Skeletal muscle tissue (tissue), 4 donors: ENCODE measurements around the gene GCH1. TPM values are rescaled to one million over a fixed set of nuclear protein-coding genes. Genes with fewer than 3 reads are reported as not detected.
"Not testable (repeated sequence)": the region's sequence is repeated elsewhere in the genome, so short reads cannot be mapped to it uniquely, and the experiment has no call there.

Experiments used
- H3K27ac ChIP-seq: one replicate; pipeline ENCODE4 v1.7.0; 2013; ENCODE audit warnings: mild to moderate bottlenecking, low read depth, low read length, inconsistent platforms
- H3K27me3 ChIP-seq, 3 donors: one replicate each; pipeline ENCODE4 v1.7.0; 2013; ENCODE audit warnings: low read length in 3 of 3; ENCODE audit not compliant: control insufficient read depth in 3 of 3, insufficient read depth in 3 of 3
- H3K36me3 ChIP-seq, 3 donors: one replicate each; pipeline ENCODE4 v1.7.0; 2013; ENCODE audit warnings: low read length in 3 of 3; ENCODE audit not compliant: control insufficient read depth in 3 of 3, insufficient read depth in 3 of 3
- H3K4me1 ChIP-seq, 3 donors: one replicate each; pipeline ENCODE4 v1.7.0; 2013; ENCODE audit warnings: low read length in 3 of 3, mild to moderate bottlenecking in 3 of 3; ENCODE audit not compliant: control insufficient read depth in 3 of 3, insufficient read depth in 3 of 3
- H3K4me3 ChIP-seq, 3 donors: one replicate each; pipeline ENCODE4 v1.7.0; 2013; ENCODE audit warnings: low read length in 3 of 3
- H3K9ac ChIP-seq, 3 donors: one replicate each; pipeline ENCODE4 v1.7.0; 2013; ENCODE audit warnings: low read length in 3 of 3, mild to moderate bottlenecking in 3 of 3, moderate library complexity in 2 of 3, low read depth in 1 of 3
- H3K9me3 ChIP-seq, 3 donors: one replicate each; pipeline ENCODE4 v1.7.0; 2013; ENCODE audit warnings: low read length in 3 of 3; ENCODE audit not compliant: control insufficient read depth in 3 of 3
- total RNA-seq: library from RNA; depleted of rRNA; stranded (reverse); fragments of >200 nt; gene quantifications from one replicate; pipeline ENCODE4 v1.2.3, GENCODE V29; 2014
- donor health status: Osteomylitis.

The GCH1 gene
- total RNA-seq, 1 donor from 2014 or later, result 9.9 TPM

DNA sequence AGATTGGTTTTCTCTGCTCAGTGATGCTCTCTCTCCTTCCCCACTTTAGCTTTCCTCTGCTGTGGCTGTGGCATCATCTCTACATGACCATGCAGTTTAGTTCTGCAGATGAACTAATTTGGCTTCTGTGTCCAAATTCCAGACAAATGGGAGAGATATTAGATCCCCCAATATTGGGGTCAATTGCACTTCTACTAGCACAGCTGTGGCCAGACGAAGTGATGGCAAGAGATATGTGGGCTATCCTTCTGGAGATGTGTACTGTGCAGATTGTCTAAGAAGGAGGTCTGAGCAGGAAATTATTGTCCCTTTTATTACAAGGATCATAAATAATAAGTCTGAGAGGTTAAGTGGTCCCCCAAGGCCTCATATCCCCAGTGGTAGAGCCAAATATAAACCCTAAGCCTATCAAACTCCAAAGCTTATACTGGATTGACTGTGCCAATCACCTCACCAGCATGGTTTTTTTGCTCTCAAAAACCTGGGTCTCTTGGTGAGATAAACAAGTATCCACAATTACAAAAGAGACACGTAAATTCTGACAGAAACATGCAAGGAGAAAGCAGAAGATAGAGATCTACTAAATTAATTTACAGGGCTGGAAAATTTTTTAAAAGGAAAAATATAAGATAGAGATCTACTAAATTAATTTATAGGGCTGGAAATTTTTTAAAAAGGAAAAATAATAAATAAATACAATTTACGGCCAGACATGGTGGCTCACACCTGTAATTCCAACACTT, 29.1 kb upstream of the GCH1 start:
- Histone ChIP-seq H3K27me3 (no peaks in the 10 kb centered on the region), H3K9me3 (no peaks in the 10 kb centered on the region), H3K4me3 (no peak overlapping the region)

DNA sequence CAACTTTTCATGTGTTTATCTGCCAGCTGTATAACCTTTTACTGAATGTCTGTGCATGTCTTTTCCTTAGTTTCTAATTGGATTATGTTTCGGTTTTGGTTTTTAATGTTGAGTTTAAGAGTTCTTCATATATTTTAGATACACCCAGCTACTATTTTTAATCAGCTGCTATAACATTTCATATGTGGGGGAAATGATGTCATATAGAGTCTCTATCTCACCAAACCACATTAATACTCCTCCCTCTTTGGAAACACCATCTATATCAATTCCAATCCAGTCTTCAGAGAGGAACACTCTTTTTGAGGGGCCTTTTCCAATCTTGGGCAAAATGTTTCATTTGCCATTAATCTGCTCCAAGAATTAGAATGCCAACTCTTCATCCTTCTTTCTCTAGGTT, 28.5 kb upstream of the GCH1 start:
- Histone ChIP-seq H3K9me3 (no peaks in the 10 kb centered on the region), H3K9ac (no peak overlapping the region), H3K27ac (no peak overlapping the region)

More for the DNA sequence above, 29.1 kb upstream of the GCH1 start:
- Histone ChIP-seq H3K27ac (no peak overlapping the region), H3K36me3 (no peaks in the 10 kb centered on the region), H3K4me1 (no peaks in the 10 kb centered on the region), H3K9ac (no peak overlapping the region)

DNA sequence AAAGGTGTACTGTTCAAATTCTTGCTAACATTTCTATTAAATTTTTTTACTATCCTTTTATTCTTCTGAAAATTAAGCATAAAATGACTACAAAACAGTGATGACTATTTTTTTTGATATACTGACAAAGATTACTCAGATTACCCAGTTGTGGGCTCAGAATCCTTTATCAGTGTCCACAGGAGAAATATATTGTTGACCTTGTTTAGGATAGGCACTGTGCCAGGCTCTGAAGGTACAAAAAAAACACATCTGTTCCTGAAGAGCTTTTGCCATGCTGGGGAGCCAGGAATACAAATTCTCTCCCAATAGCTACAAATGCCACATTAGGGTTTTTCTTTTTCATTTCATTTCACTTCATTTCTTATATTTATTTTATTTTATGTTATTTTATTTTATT, 26.9 kb upstream of the GCH1 start:
- H3K36me3 ChIP-seq, result no peaks in the 10 kb centered on the region
- no peak overlapping the region for H3K9ac ChIP-seq
- H3K9me3 ChIP-seq, result no peaks in the 10 kb centered on the region
- H3K27me3 ChIP-seq, result no peaks in the 10 kb centered on the region
- no peak overlapping the region for H3K27ac ChIP-seq
- no peaks in the 10 kb centered on the region for H3K4me1 ChIP-seq
- no peak overlapping the region for H3K4me3 ChIP-seq

More for the DNA sequence above, 28.5 kb upstream of the GCH1 start:
- no peak overlapping the region for H3K4me3 ChIP-seq
- H3K4me1 ChIP-seq, result no peaks in the 10 kb centered on the region
- H3K27me3 ChIP-seq, result no peaks in the 10 kb centered on the region
- H3K36me3 ChIP-seq, result no peaks in the 10 kb centered on the region

DNA sequence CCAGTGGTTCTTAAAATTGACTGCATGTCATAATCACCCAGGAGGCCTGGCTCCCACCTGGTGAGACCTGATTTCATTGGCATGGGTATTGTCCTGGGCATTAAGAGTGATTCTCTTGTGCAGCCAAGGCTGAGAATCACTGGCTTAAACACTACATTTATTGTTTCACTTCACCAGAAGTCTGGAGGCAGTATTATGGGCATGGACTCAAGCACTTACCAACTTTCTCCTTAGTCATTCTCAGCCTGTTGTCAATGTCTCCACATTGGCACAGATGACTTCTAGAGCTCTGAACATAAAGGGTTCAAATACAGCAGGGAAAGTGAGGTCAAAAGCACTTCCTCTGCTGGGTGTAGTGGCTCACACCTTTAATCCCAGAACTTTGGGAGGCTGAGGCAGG, 25.6 kb upstream of the GCH1 start:
- Histone ChIP-seq H3K4me3 (no peak overlapping the region), H3K36me3 (no peaks in the 10 kb centered on the region), H3K27me3 (no peaks in the 10 kb centered on the region), H3K9me3 (no peaks in the 10 kb centered on the region), H3K4me1 (no peaks in the 10 kb centered on the region), H3K9ac (no peak overlapping the region), H3K27ac (no peak overlapping the region)

DNA sequence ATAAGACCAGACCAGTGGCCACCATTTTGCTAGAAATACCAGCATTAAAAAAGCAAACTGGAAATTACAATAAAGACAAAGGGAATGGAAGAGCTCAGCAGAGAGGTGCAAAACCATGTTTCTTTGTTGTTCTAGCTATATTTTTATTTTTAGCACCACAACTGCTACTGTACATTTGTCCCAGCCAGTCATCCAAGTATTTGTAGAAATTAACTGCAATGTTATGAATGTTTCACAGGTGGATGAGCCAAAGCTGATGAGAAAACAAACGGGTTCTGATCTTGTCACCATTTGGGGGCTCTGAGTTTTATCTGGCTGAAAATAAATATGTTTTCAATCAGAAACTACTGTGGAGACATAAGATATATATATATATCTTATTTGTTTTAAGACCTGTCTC, 24.9 kb upstream of the GCH1 start:
- H3K27me3 ChIP-seq, result no peaks in the 10 kb centered on the region
- no peak overlapping the region for H3K9ac ChIP-seq
- H3K4me1 ChIP-seq, result no peaks in the 10 kb centered on the region
- H3K27ac ChIP-seq, result no peak overlapping the region
- H3K9me3 ChIP-seq, result no peaks in the 10 kb centered on the region
- H3K4me3 ChIP-seq, result no peak overlapping the region
- H3K36me3 ChIP-seq, result no peaks in the 10 kb centered on the region

DNA sequence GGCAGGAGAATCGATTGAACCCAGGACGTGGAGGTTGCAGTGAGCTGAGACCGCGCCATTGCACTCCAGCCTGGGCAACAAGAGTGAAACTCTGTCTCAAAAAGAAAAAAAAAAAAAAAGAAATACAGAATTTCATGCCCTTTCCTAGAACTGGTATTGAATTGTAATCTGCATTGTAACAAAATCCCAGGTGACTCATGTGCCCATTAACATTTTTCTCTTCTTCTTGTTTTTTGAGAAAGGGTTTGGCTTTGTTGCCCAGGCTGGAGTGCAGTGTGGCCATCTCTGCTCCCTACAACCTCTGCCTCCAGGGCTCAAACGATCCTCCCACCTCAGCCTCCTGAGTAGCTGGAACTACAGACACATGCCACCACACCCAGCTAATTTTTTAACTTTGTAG, 23.9 kb upstream of the GCH1 start:
- H3K4me1 ChIP-seq, result not testable (repeated sequence)

DNA sequence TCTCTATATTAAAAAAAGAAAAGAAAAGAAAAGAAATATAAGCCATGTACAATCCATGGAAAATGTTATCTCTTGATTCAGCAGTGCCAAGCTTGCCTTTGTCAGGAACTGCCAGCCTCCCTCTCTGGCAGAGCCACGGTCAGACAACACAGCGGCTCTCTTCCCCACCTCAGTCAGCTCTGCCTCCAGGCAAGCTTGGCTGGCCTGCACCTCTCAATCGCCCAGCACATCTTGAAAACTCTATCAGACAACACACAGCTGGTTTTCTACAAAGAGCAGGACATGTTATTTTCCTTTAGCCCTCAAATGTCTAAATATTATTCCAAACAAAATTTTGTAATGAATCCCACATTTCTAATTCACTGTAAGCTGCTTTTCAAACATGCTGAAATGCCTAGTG, 20.0 kb upstream of the GCH1 start:
- Histone ChIP-seq H3K27ac (no peak overlapping the region), H3K4me3 (no peak overlapping the region)

More for the DNA sequence above, 23.9 kb upstream of the GCH1 start:
- H3K4me3 ChIP-seq, H3K9ac ChIP-seq, H3K27me3 ChIP-seq, H3K9me3 ChIP-seq, H3K27ac ChIP-seq, H3K36me3 ChIP-seq: not testable (repeated sequence)

DNA sequence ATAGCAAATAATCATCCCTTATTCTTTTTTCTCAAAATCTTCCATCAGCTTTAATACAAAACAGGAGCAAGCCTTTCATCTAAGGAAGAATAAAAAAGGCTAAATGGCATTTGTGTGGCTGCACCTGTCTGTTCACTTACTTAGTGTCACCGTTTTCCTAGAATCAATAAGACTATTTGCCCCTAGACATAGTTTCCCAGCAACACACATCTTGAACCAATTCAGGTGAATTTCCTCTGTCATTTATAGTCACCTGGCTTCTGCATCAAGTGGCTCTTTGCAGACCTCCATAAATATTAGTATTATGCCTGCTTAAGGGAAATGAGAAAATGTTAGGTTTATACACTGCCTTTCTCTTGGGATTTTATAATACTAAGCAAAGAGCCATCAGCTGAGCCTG, 17.4 kb upstream of the GCH1 start:
- H3K36me3 ChIP-seq, result no peaks in the 10 kb centered on the region
- no peak overlapping the region for H3K4me3 ChIP-seq
- H3K27ac ChIP-seq, result no peak overlapping the region
- H3K9me3 ChIP-seq, result no peaks in the 10 kb centered on the region
- peaks cover 0 to 4% (median 0%) of the 10 kb centered on the region in 3 donors for H3K4me1 ChIP-seq
- no peak overlapping the region for H3K9ac ChIP-seq
- H3K27me3 ChIP-seq, result no peaks in the 10 kb centered on the region

More for the DNA sequence above, 20.0 kb upstream of the GCH1 start:
- Histone ChIP-seq H3K4me1 (peaks cover 0 to 4% (median 0%) of the 10 kb centered on the region in 3 donors), H3K36me3 (no peaks in the 10 kb centered on the region), H3K9ac (no peak overlapping the region), H3K27me3 (no peaks in the 10 kb centered on the region), H3K9me3 (no peaks in the 10 kb centered on the region)

DNA sequence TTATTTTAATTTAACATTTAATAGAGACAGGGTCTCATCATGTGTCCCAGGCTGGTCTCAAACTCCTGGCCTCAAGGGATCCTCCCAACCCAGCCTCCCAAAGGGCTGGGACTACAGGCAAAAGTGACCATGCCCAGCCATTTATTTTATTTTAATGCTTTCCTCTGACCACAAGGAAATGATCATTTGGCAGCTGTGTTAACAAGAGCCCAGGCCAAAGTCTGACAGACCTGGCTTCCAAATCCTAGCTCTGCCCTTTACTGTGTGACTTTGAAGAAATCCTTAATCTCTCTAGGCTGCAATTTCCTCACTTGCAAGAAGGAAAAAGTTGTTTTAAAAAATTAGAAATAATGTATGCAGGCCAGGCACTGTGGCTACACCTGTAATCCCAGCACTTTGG, 16.7 kb upstream of the GCH1 start:
- Histone ChIP-seq H3K4me1 (peaks cover 0 to 4% (median 0%) of the 10 kb centered on the region in 3 donors), H3K9ac (no peak overlapping the region), H3K27me3 (no peaks in the 10 kb centered on the region), H3K36me3 (no peaks in the 10 kb centered on the region), H3K4me3 (no peak overlapping the region), H3K27ac (no peak overlapping the region), H3K9me3 (no peaks in the 10 kb centered on the region)

DNA sequence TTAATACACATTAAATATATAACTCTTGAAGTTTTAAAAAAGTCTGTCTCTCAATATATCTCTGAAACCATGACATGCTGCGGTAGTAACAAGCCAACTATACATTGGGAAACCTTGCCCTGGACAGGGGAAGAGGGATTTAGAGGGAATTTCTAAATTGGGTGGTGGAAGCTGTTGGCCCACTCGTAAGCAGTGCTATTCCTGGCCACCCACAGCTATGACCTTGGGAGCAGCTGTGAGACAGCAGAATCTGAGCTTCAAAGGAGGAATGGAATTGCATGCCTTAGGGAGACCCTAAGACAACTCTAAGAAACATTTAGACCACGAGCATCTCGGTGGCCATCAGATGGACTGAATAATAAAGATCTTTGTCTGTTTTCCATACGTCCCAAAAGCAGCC, 15.8 kb upstream of the GCH1 start:
- no peak overlapping the region for H3K27ac ChIP-seq
- H3K4me3 ChIP-seq, result no peak overlapping the region
- no peak overlapping the region for H3K9ac ChIP-seq
- H3K9me3 ChIP-seq, result no peaks in the 10 kb centered on the region
- peaks cover 0 to 4% (median 0%) of the 10 kb centered on the region in 3 donors for H3K4me1 ChIP-seq
- H3K36me3 ChIP-seq, result no peaks in the 10 kb centered on the region
- no peaks in the 10 kb centered on the region for H3K27me3 ChIP-seq
